H1 (cell line): Measurements from ENCODE around the gene IGFBP6. TPM values are rescaled to one million over a fixed set of nuclear protein-coding genes. Genes with fewer than 3 reads are reported as not detected.

Experiments used
- TAF7 ChIP-seq: optimal IDR thresholded peaks from 2 replicates; pipeline ENCODE3; 2011; ENCODE audit warnings: low read depth, mild to moderate bottlenecking, inconsistent platforms, low read length, moderate library complexity, borderline replicate concordance
- polyA plus RNA-seq, 7 experiments: library from polyadenylated mRNA; depleted of rRNA in 3 of 7; stranded (reverse) in 5 of 7; unstranded in 2 of 7; fragments of >200 nt in 5 of 7; fragments of 200-250 nt in 2 of 7; gene quantifications; 1 replicate in 5 of 7; 2 replicates in 1 of 7; 4 replicates in 1 of 7; pipeline versions ENCODE4 v1.2.1 to v1.2.3, GENCODE V29; 2011 to 2013; ENCODE audit warnings: missing spikeins in 2 of 7, mixed read lengths in 2 of 7
- total RNA-seq: library from RNA; stranded (reverse); fragmentation: NEBNext Ultra II Directional; extraction: Animal tissue kit (Norgen Biotek cat#: 25700); gene quantifications from 2 replicates; pipeline ENCODE4 v1.2.1, GENCODE V29; 2021

Gene IGFBP6
- total and polyA plus RNA-seq, 2 of the 8 experiments (the other 6 are each of a cell fraction or from before 2014, with no cell fraction given) = 13.7 to 14.7 TPM

DNA sequence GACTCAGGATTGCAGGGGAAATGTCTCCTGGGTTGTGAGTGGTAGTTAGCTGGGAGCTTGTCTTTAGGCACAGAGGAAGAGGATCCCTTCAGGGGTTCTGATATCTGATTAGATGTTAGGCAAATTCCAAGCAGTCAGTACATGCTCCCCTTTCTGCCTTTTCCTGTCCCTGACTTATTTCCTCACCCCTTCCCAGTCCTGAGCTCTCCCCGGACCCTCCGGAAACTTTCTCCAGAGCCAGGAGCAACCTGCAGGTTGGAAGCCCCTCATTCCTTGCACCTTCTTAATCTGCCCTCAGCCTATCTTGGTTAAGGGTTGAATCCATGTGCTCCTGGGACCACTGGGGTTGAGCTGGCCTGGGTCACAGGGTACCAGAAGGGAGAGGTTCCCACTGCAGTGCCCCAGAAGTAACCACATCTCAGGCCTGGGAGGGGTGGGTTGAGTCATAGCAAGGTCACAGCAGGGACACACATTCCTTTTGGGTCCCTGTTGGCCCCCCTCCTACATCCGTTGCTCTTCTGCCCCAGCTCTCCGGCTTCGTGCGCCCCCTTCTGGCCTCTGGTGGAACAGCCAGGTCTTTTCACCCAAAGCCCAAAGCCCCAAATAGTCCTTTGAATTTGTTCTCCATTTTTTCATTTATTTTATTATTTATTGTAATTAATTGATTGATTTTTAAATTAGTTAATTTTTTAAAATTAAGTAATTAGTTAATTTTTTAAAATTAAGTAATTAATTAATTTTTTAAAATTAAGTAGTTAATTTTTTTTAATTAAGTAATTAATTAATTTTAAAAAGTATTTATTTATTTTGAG lies 1.8 kb downstream of the IGFBP6 start (continued):
- TF ChIP-seq TAF7 = no peak
